Kidney (tissue), 14 donors: ENCODE results near the gene PFDN1. TPM values are rescaled to one million over a fixed set of nuclear protein-coding genes. Genes with fewer than 3 reads are reported as not detected.

Experiments used
- DNase-seq, 5 donors: peaks; one replicate each; pipeline ENCODE4 v3.0.0-alpha.2; 2013 to 2020
- FAIRE-seq: peaks from 2 replicates; lab custom pipeline; 2012; peaks lifted over from hg19 to GRCh38; lab: Jason Lieb, UNC
- H3K27ac ChIP-seq, 2 donors: one replicate each; pipeline ENCODE4 v1.7.0; 2013; ENCODE audit warnings: low read depth in 2 of 2, low read length in 2 of 2, inconsistent platforms in 1 of 2
- H3K27me3 ChIP-seq: one replicate; pipeline ENCODE4 v1.7.1; 2013; ENCODE audit warnings: low read length, inconsistent platforms; ENCODE audit not compliant: control insufficient read depth, insufficient read depth
- H3K36me3 ChIP-seq, 3 donors: one replicate each; pipeline versions ENCODE4 v1.7.0 to v1.7.1; 2013; ENCODE audit warnings: low read length in 3 of 3, control low read depth in 1 of 3, inconsistent platforms in 1 of 3; ENCODE audit not compliant: insufficient read depth in 3 of 3, control insufficient read depth in 2 of 3
- H3K4me1 ChIP-seq, 3 donors: one replicate each; pipeline versions ENCODE4 v1.7.0 to v1.7.1; 2013; ENCODE audit warnings: low read length in 3 of 3, inconsistent platforms in 1 of 3, low read depth in 1 of 3; ENCODE audit not compliant: control insufficient read depth in 2 of 3, insufficient read depth in 2 of 3
- H3K4me3 ChIP-seq, 3 donors: one replicate each; pipeline versions ENCODE4 v1.7.0 to v1.8.1; 2013; ENCODE audit warnings: low read length in 3 of 3, control low read depth in 1 of 3, inconsistent platforms in 1 of 3
- H3K9ac ChIP-seq, 3 donors: one replicate each; pipeline versions ENCODE4 v1.7.0 to v1.7.1; 2013; ENCODE audit warnings: low read length in 3 of 3, control low read depth in 1 of 3, inconsistent platforms in 1 of 3
- H3K9me3 ChIP-seq, 3 donors: one replicate each; pipeline versions ENCODE4 v1.7.0 to v1.7.1; 2013; ENCODE audit warnings: low read length in 3 of 3, control low read depth in 1 of 3, inconsistent platforms in 1 of 3; ENCODE audit not compliant: control insufficient read depth in 2 of 3, insufficient read depth in 1 of 3
- intact Hi-C: fragments of 100-400 bp; cut with DNase I; formaldehyde crosslinking; loops from one replicate; pipeline ENCODE4 v1.11.1; 2022
- polyA plus RNA-seq: library from polyadenylated mRNA; stranded (reverse); fragments of 350-450 nt; fragmentation: Illumina TruSeq; extraction: RNeasy Lipid Tissue Mini Kit (QIAGEN cat#74804); gene quantifications from one replicate; pipeline ENCODE4 v1.2.3, GENCODE V29; 2014; ENCODE audit warnings: low read depth, low replicate concordance; ENCODE audit not compliant: insufficient read depth
- total RNA-seq: library from RNA; stranded (reverse); fragmentation: NEBNext Ultra II Directional; extraction: Animal tissue kit (Norgen Biotek cat#: 25700); gene quantifications from one replicate; pipeline ENCODE4 v1.2.1, GENCODE V29; 2021
- TF ChIP-seq, protein P1 (sequence below): IDR thresholded peaks from 3 replicates; pipeline ENCODE4 v1.5.1; 2012; ENCODE audit warnings: mild to moderate bottlenecking, moderate library complexity, borderline replicate concordance; ENCODE audit not compliant: insufficient read depth; ENCODE audit errors: extremely low read depth
- donor health status: control.
- donor health status: control.
- donor health status: control.
- donor health status: control.
- donor health status: control.
- donor health status: DM: yes; HTN: yes; CAD: no.
- donor health status: Normal renal cell carcinoma (clear cell type).

PFDN1 gene
- total and polyA plus RNA-seq, 2 donors from 2014 or later = 48.9 to 85.8 TPM

DNA sequence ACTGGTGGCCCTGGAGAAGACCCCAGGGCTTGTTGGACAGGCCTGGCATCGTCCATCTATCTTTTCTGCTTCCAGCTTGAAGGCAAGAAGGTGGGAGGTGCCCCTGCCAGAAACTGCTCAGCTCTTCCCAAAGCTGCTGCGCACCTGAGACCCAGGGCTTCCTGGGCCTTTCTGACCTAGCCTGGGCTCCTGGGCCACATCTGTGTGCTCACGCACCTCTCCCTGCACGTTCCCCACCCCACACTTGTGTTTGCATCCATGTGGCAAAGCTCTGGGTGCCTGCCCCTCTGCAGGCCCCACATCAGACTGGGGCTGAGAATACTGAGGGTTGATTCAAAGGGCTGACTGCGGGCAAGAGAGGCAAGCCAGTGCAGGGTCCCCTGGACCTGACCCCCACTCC lies 63.4 kb downstream of the PFDN1 start:
- H3K4me3 ChIP-seq = no peak overlapping the region
- peak overlapping the region; percentile 16 to 94 for H3K27ac ChIP-seq
- peaks cover 5 to 37% (median 37%) of the 10 kb centered on the region in 3 donors for H3K4me1 ChIP-seq
- DNase-seq = peak in 1 of 5 donors; percentile 44
- H3K27me3 ChIP-seq = no peaks in the 10 kb centered on the region
- TF ChIP-seq, protein P1, sequence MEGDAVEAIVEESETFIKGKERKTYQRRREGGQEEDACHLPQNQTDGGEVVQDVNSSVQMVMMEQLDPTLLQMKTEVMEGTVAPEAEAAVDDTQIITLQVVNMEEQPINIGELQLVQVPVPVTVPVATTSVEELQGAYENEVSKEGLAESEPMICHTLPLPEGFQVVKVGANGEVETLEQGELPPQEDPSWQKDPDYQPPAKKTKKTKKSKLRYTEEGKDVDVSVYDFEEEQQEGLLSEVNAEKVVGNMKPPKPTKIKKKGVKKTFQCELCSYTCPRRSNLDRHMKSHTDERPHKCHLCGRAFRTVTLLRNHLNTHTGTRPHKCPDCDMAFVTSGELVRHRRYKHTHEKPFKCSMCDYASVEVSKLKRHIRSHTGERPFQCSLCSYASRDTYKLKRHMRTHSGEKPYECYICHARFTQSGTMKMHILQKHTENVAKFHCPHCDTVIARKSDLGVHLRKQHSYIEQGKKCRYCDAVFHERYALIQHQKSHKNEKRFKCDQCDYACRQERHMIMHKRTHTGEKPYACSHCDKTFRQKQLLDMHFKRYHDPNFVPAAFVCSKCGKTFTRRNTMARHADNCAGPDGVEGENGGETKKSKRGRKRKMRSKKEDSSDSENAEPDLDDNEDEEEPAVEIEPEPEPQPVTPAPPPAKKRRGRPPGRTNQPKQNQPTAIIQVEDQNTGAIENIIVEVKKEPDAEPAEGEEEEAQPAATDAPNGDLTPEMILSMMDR = no peak
- peaks cover 0 to 6% (median 5%) of the 10 kb centered on the region in 3 donors for H3K36me3 ChIP-seq
- intact Hi-C loops = no loop called here
- peak overlapping the region in 1 of 3 donors; percentile 12 for H3K9ac ChIP-seq
- no peak for FAIRE-seq
- no peaks in the 10 kb centered on the region for H3K9me3 ChIP-seq

DNA sequence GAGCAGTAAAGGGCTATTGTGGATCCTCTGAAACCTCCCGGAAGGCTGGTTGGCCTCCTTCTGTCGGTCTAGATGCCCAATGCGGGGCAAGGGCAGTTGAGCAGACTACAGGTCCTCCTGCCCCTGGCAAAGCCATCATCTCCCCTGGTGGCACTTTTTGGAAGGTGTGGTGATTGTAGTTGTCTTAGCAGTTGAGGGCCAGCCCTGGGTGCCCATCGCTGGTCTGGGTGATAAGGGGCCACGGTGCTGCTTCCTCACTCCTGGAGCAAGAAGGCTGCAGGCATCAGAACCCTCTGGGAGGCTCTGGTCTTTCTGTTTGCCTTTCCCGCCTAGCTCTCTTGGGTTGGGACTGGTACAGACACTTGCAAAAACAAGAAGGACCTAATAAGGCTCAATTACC lies 64.1 kb downstream of the PFDN1 start:
- no peak overlapping the region for H3K4me3 ChIP-seq
- no peak overlapping the region for H3K27ac ChIP-seq
- FAIRE-seq (no peak), DNase-seq (no peak)
- H3K27me3 ChIP-seq = no peaks in the 10 kb centered on the region
- H3K36me3 ChIP-seq = peaks cover 0 to 4% (median 3%) of the 10 kb centered on the region in 3 donors
- intact Hi-C loops = no loop called here
- TF ChIP-seq, protein P1 = no peak
- H3K9me3 ChIP-seq = no peaks in the 10 kb centered on the region
- peaks cover 5 to 37% (median 37%) of the 10 kb centered on the region in 3 donors for H3K4me1 ChIP-seq
- H3K9ac ChIP-seq = no peak overlapping the region

DNA sequence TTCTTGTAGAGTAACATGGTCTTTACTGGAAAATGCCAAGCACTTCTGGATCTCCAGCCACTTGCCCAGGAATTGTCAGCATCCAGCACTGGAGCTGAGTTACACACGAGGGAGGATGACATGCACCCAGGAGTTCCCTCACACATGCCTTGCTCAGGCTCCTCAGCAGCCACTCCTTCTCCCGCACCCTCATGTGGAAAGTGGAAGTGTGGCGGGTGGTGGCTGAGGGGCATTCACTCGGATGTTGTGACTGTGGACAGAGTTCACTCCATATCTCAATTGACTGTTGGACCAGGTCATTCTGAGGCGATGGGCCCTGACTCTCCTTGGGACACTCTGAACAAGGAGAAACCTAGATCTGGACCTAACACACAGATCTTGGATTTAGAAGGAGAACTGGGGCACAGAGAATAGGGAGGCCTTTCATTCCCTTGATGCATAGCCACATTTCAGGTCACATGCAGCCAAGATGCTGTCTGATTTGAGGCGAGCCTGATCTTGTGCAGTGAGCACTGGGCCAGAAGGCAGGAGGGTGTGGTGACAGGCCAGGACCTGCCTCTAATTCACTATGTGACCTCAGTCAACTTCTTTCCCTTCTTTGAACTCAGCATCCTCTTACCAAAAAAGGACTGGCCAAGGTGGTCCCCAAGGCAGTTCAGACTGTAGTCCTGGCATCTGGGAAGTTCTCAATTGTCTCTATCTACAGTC lies 65.9 kb downstream of the PFDN1 start:
- peaks cover 0 to 2% (median 0%) of the 10 kb centered on the region in 3 donors for H3K36me3 ChIP-seq
- H3K4me3 ChIP-seq = no peak overlapping the region
- no peaks in the 10 kb centered on the region for H3K27me3 ChIP-seq
- no peaks in the 10 kb centered on the region for H3K9me3 ChIP-seq
- no peak for FAIRE-seq
- no peak overlapping the region for H3K9ac ChIP-seq
- no peak for DNase-seq
- intact Hi-C loops = no loop called here
- TF ChIP-seq, protein P1 = no peak
- peaks cover 5 to 24% (median 23%) of the 10 kb centered on the region in 3 donors for H3K4me1 ChIP-seq
- H3K27ac ChIP-seq = no peak overlapping the region
